ENCODE measurements around the gene TNNI2.

The TNNI2 gene

GRCh38 chr11:1851468-1852180, 12.8 kb downstream of the TNNI2 start:
- H3K4me3 Mint-ChIP-seq = no peak overlapping the region
- DNase-seq = no peak
- H3K27ac Mint-ChIP-seq = no peak overlapping the region
- H3K27me3 Mint-ChIP-seq (ENCODE audit: low read depth, poor library complexity) = peaks cover 9% of the 10 kb centered on the region
- H3K36me3 Mint-ChIP-seq (ENCODE audit: low read depth) = no peaks in the 10 kb centered on the region
- peaks cover 42% of the 10 kb centered on the region for H3K4me1 Mint-ChIP-seq
- peaks cover 3% of the 10 kb centered on the region for H3K9me3 Mint-ChIP-seq
- TF ChIP-seq CTCF (IDR thresholded peaks at IDR 0.05) = no peak

GRCh38 chr11:1852271-1852876, 13.6 kb downstream of the TNNI2 start:
- Mint-ChIP-seq H3K27ac (no peak overlapping the region), H3K4me1 (peaks cover 36% of the 10 kb centered on the region), H3K4me3 (no peak overlapping the region), H3K9me3 (peaks cover 3% of the 10 kb centered on the region), H3K27me3 (ENCODE audit: low read depth, poor library complexity) (peaks cover 9% of the 10 kb centered on the region), H3K36me3 (ENCODE audit: low read depth) (no peaks in the 10 kb centered on the region)
- DNase-seq = no peak
- no peak for TF ChIP-seq CTCF (IDR thresholded peaks at IDR 0.05)

- no peak within 1 kb of the TSS for H3K27ac Mint-ChIP-seq
- no peak for TF ChIP-seq CTCF (IDR thresholded peaks at IDR 0.05)
- peaks cover 3% of the 10 kb centered on the region for H3K9me3 Mint-ChIP-seq
- H3K4me1 Mint-ChIP-seq = peaks cover 32% of the 10 kb centered on the region
- H3K4me3 Mint-ChIP-seq = no peak within 1 kb of the TSS
- H3K36me3 Mint-ChIP-seq (ENCODE audit: low read depth) = no peaks in the 10 kb centered on the region
- H3K27me3 Mint-ChIP-seq (ENCODE audit: low read depth, poor library complexity) = peaks cover 9% of the 10 kb centered on the region
- no peak for DNase-seq
These were observed 14.1 kb downstream of the TNNI2 start, which contains the start of gene LSP1 for GRCh38 chr11:1852877-1853276. Gene LSP1 (plus strand): TSS chr11:1853084. CDS start chr11:1853145, 61 bp downstream.

- no peaks in the 10 kb centered on the region for H3K36me3 Mint-ChIP-seq (ENCODE audit: low read depth)
- H3K27me3 Mint-ChIP-seq (ENCODE audit: low read depth, poor library complexity) = peaks cover 9% of the 10 kb centered on the region
- peaks cover 36% of the 10 kb centered on the region for H3K4me1 Mint-ChIP-seq
- DNase-seq = no peak
- no peak for TF ChIP-seq CTCF (IDR thresholded peaks at IDR 0.05)
- H3K9me3 Mint-ChIP-seq = peaks cover 3% of the 10 kb centered on the region
- no peak overlapping the region for H3K4me3 Mint-ChIP-seq
- H3K27ac Mint-ChIP-seq = no peak overlapping the region
These were observed 14.8 kb downstream of the TNNI2 start for GRCh38 chr11:1853376-1854131.

GRCh38 chr11:1854132-1854948, 15.6 kb downstream of the TNNI2 start:
- H3K4me1 Mint-ChIP-seq = peaks cover 39% of the 10 kb centered on the region
- no peak overlapping the region for H3K27ac Mint-ChIP-seq
- H3K27me3 Mint-ChIP-seq (ENCODE audit: low read depth, poor library complexity) = peaks cover 4% of the 10 kb centered on the region
- no peak for DNase-seq
- peaks cover 3% of the 10 kb centered on the region for H3K9me3 Mint-ChIP-seq
- TF ChIP-seq CTCF (IDR thresholded peaks at IDR 0.05) = no peak
- no peak overlapping the region for H3K4me3 Mint-ChIP-seq
- H3K36me3 Mint-ChIP-seq (ENCODE audit: low read depth) = no peaks in the 10 kb centered on the region
